Right lobe of liver (tissue), 6 donors: ENCODE measurements around the gene ACER3. TPM values are rescaled to one million over a fixed set of nuclear protein-coding genes. Genes with fewer than 3 reads are reported as not detected.

ENCODE experiments used
- ATAC-seq, 4 donors: fragments of 200-7000 bp; cut with Tn5 transposase; one replicate each; pipeline ENCODE4 v1.9.1; 2020; ENCODE audit warnings: mild to moderate bottlenecking in 4 of 4, moderate library complexity in 4 of 4
- DNase-seq, 3 donors: peaks; one replicate each; pipeline ENCODE4 v3.0.0-alpha.2; 2020
- H3K27ac ChIP-seq, 3 donors: fragments of 200-600 bp; one replicate each; pipeline ENCODE4 v1.8.0; 2022
- H3K27me3 ChIP-seq, 2 donors: fragments of 200-600 bp; one replicate each; pipeline ENCODE4 v1.8.0; 2022
- H3K36me3 ChIP-seq, 4 donors: fragments of 200-600 bp; sonication (generic) in 1 of 4; one replicate each; pipeline versions ENCODE4 v1.5.1 to v1.8.0; 2017 to 2022; ENCODE audit warnings: control low read depth in 1 of 4
- H3K4me1 ChIP-seq, 4 donors: fragments of 200-600 bp; sonication (generic) in 1 of 4; one replicate each; pipeline versions ENCODE4 v1.5.1 to v1.8.0; 2017 to 2022; ENCODE audit warnings: control low read depth in 1 of 4
- H3K4me3 ChIP-seq, 3 donors: fragments of 200-600 bp; one replicate each; pipeline ENCODE4 v1.8.0; 2022
- H3K9me3 ChIP-seq, 4 donors: fragments of 200-600 bp; sonication (generic) in 1 of 4; one replicate each; pipeline versions ENCODE4 v1.5.1 to v1.8.0; 2017 to 2022; ENCODE audit warnings: control low read depth in 1 of 4
- CTCF ChIP-seq, 4 donors: fragments of 200-600 bp in 3 of 4; fragments of 450-650 bp in 1 of 4; IDR thresholded peaks; one replicate each; pipeline versions ENCODE4 v1.5.1 to v1.8.0; 2016 to 2022; ENCODE audit warnings: antibody characterized with exemption in 4 of 4, mild to moderate bottlenecking in 2 of 4
- POLR2A ChIP-seq: fragments of 450-650 bp; IDR thresholded peaks from one replicate; pipeline ENCODE4 v1.6.1; 2017; ENCODE audit warnings: antibody characterized with exemption, mild to moderate bottlenecking
- WGBS: methylation state at CpG from one replicate; pipeline ENCODE4 v1.1.6; 2018; ENCODE audit warnings: low coverage, low lambda C conversion rate; ENCODE audit not compliant: insufficient coverage; ENCODE audit errors: missing lambda C conversion rate; 5-methylcytosine and 5-hydroxymethylcytosine counted together
- intact Hi-C, 2 donors: fragments of 100-400 bp; cut with DNase I; formaldehyde crosslinking; loops; one replicate each; pipeline versions ENCODE4 v1.11.2 to v1.14.1; 2022
- total RNA-seq, 6 experiments: library from RNA; depleted of rRNA in 2 of 6; stranded (reverse); fragments of >200 nt in 2 of 6; fragmentation: NEBNext Ultra II Directional in 3 of 6; extraction: Animal tissue kit (Norgen Biotek cat#: 25700) in 3 of 6; gene quantifications; one replicate each; pipeline versions ENCODE4 v1.1.0 to v1.2.4, GENCODE V29; 2016 to 2023
- donor health status: DM: no; HTN: yes; CAD: no.
- donor health status: DM: no; HTN: no; CAD: no.
- donor health status: DM: no; HTN: no; CAD: no.
- donor health status: DM: no; HTN: yes; CAD: no.
- donor health status: DM: no; HTN: yes; CAD: no.

The ACER3 gene
- total RNA-seq, 6 experiments from 2014 or later = 5.1 to 11.6 (median 7.3) TPM

- intact Hi-C loops = no loop called here
- Histone ChIP-seq H3K27ac (no peak overlapping the region), H3K4me1 (no peaks in the 10 kb centered on the region), H3K27me3 (no peaks in the 10 kb centered on the region), H3K36me3 (no peaks in the 10 kb centered on the region), H3K9me3 (peaks cover 0 to 3% (median 0%) of the 10 kb centered on the region in 4 donors), H3K4me3 (no peak overlapping the region)
- WGBS = 40% methylated on average over 2 of the region's 2 CpGs
- TF ChIP-seq CTCF (IDR thresholded peaks at IDR 0.05) (no peak), POLR2A (no peak)
- DNase-seq (no peak), ATAC-seq (no peak)
Observed at GRCh38 chr11:76974179-76974891, 113.6 kb downstream of the ACER3 start.

GRCh38 chr11:76975513-76975912 is 114.8 kb downstream of the ACER3 start:
- Histone ChIP-seq H3K9me3 (peaks cover 0 to 3% (median 0%) of the 10 kb centered on the region in 4 donors), H3K27ac (no peak overlapping the region), H3K27me3 (no peaks in the 10 kb centered on the region), H3K36me3 (no peaks in the 10 kb centered on the region), H3K4me3 (no peak overlapping the region), H3K4me1 (no peaks in the 10 kb centered on the region)
- ATAC-seq (no peak), DNase-seq (no peak)
- intact Hi-C loops = no loop called here
- TF ChIP-seq CTCF (IDR thresholded peaks at IDR 0.05) (no peak), POLR2A (no peak)

GRCh38 chr11:76977791-76978190 is 117.1 kb downstream of the ACER3 start:
- H3K27me3 ChIP-seq = no peaks in the 10 kb centered on the region
- H3K36me3 ChIP-seq = no peaks in the 10 kb centered on the region
- no peaks in the 10 kb centered on the region for H3K4me1 ChIP-seq
- intact Hi-C loops = no loop called here
- TF ChIP-seq POLR2A = no peak
- no peak for TF ChIP-seq CTCF (IDR thresholded peaks at IDR 0.05)
- H3K27ac ChIP-seq = no peak overlapping the region
- H3K4me3 ChIP-seq = no peak overlapping the region
- DNase-seq (no peak), ATAC-seq (no peak)
- WGBS = no CpG with 5 or more reads among the region's 8 CpGs
- no peaks in the 10 kb centered on the region for H3K9me3 ChIP-seq

- H3K36me3 ChIP-seq = no peaks in the 10 kb centered on the region
- intact Hi-C loops = no loop called here
- H3K4me1 ChIP-seq = no peaks in the 10 kb centered on the region
- TF ChIP-seq POLR2A (no peak), CTCF (IDR thresholded peaks at IDR 0.05) (no peak)
- H3K27ac ChIP-seq = no peak overlapping the region
- no peak for ATAC-seq
- H3K4me3 ChIP-seq = no peak overlapping the region
- 100% methylated on average over 1 of the region's 4 CpGs for WGBS
- no peaks in the 10 kb centered on the region for H3K9me3 ChIP-seq
- H3K27me3 ChIP-seq = no peaks in the 10 kb centered on the region
- DNase-seq = no peak
Observed at GRCh38 chr11:76978239-76978638, 117.5 kb downstream of the ACER3 start.

GRCh38 chr11:76978818-76979217 is 118.1 kb downstream of the ACER3 start:
- Histone ChIP-seq H3K36me3 (no peaks in the 10 kb centered on the region), H3K9me3 (no peaks in the 10 kb centered on the region), H3K27ac (no peak overlapping the region), H3K4me3 (no peak overlapping the region), H3K27me3 (no peaks in the 10 kb centered on the region), H3K4me1 (no peaks in the 10 kb centered on the region)
- DNase-seq = no peak
- intact Hi-C loops = no loop called here
- WGBS = 100% methylated on average over 1 of the region's 3 CpGs
- ATAC-seq = no peak
- TF ChIP-seq POLR2A (no peak), CTCF (IDR thresholded peaks at IDR 0.05) (no peak)
